GM21360 (cell line): ENCODE results near the gene GABRP.
"Not testable (repeated sequence)": the region's sequence is repeated elsewhere in the genome, so short reads cannot be mapped to it uniquely, and the experiment has no call there.

ENCODE experiments used
- ATAC-seq: cut with Tn5 transposase; IDR thresholded peaks from one replicate; pipeline ENCODE4 v1.9.1; 2021; ENCODE audit warnings: mild to moderate bottlenecking, moderate library complexity; ENCODE audit not compliant: unreplicated experiment

Gene GABRP

GRCh38 chr5:170754508-170754907 lies 29.0 kb upstream of the GABRP start:
- not testable (repeated sequence) for ATAC-seq

GRCh38 chr5:170755679-170756456 lies 27.7 kb upstream of the GABRP start:
- no peak for ATAC-seq

GRCh38 chr5:170756691-170757090 lies 26.8 kb upstream of the GABRP start:
- no peak for ATAC-seq

GRCh38 chr5:170757182-170757601 lies 26.3 kb upstream of the GABRP start:
- ATAC-seq: no peak

GRCh38 chr5:170757669-170758068 lies 25.9 kb upstream of the GABRP start:
- ATAC-seq: no peak

- no peak for ATAC-seq
These were observed 25.0 kb upstream of the GABRP start for GRCh38 chr5:170758481-170758880.

- no peak for ATAC-seq
These were observed 23.4 kb upstream of the GABRP start for GRCh38 chr5:170760113-170760512.

GRCh38 chr5:170761048-170761707 lies 22.3 kb upstream of the GABRP start:
- ATAC-seq: no peak

- ATAC-seq: no peak
These were observed 21.8 kb upstream of the GABRP start for GRCh38 chr5:170761708-170762066.

GRCh38 chr5:170762298-170762697 lies 21.2 kb upstream of the GABRP start:
- ATAC-seq: not testable (repeated sequence)

- ATAC-seq: not testable (repeated sequence)
These were observed 17.7 kb upstream of the GABRP start for GRCh38 chr5:170765868-170766267.

- ATAC-seq: no peak
These were observed 14.3 kb upstream of the GABRP start for GRCh38 chr5:170769246-170769645.

- ATAC-seq: no peak
These were observed 13.6 kb upstream of the GABRP start for GRCh38 chr5:170769898-170770416.

- ATAC-seq: no peak
These were observed 12.0 kb upstream of the GABRP start for GRCh38 chr5:170771496-170771895.

GRCh38 chr5:170773024-170773985 lies 10.2 kb upstream of the GABRP start:
- no peak for ATAC-seq

- ATAC-seq: no peak
These were observed 8.7 kb upstream of the GABRP start for GRCh38 chr5:170774831-170775230.

- ATAC-seq: no peak
These were observed 1.6 kb upstream of the GABRP start for GRCh38 chr5:170781946-170782345.

- ATAC-seq: no peak
These were observed 1.1 kb upstream of the GABRP start for GRCh38 chr5:170782438-170782837.

- no peak for ATAC-seq
These were observed 1.9 kb downstream of the GABRP start for GRCh38 chr5:170785416-170785815.

- ATAC-seq: no peak
These were observed 3.7 kb downstream of the GABRP start for GRCh38 chr5:170787216-170787615.
